DMS 273 (cell line): ENCODE data around the gene NFYC.

Experiments used
- DNase-seq: peaks from one replicate; lab custom pipeline; 2025; ENCODE audit not compliant: unreplicated experiment; lab: John Stamatoyannopoulos, UW

NFYC gene

DNA sequence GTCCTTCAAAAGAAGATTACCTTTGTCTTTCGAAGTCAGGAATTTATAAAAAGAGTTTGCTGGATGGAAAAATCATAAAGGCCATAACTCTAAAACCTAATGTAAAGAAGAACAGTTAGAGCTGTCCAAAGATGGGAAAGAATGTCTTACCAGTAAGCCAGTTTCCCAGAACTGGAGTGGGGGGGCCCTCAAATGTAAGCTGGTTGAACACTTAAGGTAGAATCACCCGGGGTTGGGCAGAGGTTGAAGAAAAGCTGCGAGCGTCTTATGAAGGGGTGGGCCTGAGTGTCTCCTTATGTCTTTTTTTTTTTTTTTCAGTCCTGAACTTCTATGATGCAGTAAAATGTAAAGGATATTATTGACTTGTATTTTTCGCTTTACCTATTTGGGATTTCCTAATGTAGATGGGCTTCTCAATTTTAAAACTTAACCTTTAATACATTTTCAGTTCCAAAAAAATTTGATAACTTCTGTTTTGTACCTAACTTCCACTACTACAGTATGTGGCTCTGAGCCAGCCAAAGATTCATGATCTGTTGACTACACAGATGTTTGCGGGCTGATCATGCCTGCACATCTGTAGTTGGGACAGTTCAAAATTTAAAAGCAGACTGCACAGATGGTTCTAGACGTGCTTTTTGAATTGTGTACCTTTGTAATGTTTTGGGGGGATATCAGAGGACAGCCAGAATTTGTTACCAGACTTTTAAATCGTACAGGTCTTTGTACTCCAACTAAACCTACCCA is 43.6 kb downstream of the NFYC start:
- peak; percentile 91 for DNase-seq

DNA sequence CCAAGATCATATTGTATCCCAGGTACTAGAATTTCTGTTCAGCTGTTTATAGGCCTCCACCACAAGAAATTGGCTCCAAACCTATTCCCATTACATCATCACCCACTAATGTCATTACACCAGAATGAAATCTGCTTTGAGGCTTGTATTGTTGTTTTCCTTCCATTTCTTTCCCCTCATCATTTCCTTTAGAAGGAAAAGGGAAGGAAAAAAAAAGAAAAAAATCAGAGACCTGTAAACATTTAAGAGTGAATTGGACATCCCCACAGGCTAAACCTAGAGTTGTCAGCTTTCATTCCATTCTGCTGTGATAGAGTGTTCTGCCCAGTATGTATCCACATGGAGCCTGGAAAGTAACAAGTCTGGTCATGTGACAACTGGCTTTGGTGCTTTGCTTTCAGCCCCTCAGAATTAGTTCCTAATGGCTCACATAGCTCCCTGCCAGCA is 44.6 kb downstream of the NFYC start:
- DNase-seq = peak; percentile 98

GRCh38 chr1:40738831-40739230 is 47.3 kb downstream of the NFYC start:
- DNase-seq = no peak

DNA sequence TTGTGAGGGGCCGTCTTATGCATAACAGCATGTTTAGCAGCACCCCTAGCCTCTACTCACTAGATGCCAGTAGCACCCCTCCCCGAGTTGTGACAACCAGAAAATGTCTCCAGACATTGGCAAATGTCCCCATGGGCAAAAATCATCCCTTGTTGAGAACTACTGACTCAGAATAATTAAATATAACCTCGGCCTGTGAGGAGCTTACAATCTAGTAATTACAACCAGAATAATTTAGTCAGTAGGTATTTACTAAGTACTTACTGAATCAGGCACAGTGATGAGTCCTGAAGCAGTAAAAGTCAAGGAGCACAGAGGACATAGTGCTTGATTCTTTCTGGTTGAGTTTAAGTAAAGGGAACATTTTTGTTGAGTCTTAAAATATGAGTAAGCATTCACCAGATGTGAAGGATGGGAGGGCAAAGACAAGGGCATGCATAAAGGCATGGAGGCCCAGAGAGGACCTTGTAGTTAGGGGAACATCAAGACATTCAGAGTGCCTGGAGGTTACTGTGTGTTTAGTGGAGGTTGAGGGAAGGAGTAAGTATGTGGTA is 48.0 kb downstream of the NFYC start:
- no peak for DNase-seq

GRCh38 chr1:40740039-40740996 is 48.8 kb downstream of the NFYC start:
- DNase-seq = no peak

GRCh38 chr1:40740997-40741736 is 49.7 kb downstream of the NFYC start:
- no peak for DNase-seq

- DNase-seq = no peak
Observed at GRCh38 chr1:40742363-40743061, 51.0 kb downstream of the NFYC start.

- no peak for DNase-seq
Observed at GRCh38 chr1:40743452-40743851, 51.9 kb downstream of the NFYC start.

GRCh38 chr1:40743860-40744259 is 52.4 kb downstream of the NFYC start:
- DNase-seq = no peak

DNA sequence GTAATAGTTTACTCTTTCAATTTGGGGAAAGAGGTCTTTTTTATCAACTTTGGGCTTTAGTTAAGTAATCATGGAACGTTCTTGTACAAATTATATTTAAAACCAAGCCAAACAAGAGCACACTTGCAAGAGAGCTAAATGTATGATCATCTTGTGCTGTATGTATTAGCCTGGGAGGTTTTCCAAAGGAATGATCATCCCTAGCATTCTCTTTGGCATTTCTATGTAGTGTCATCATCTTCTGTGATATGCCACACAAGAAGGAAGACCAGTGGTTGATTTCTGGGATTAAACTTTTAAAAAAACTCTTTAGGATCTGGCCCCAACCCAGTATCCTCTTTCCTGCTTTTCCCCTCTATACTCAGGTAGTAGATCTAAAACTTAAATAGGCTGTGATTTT is 53.7 kb downstream of the NFYC start:
- DNase-seq = no peak

GRCh38 chr1:40746344-40747090 is 55.0 kb downstream of the NFYC start:
- DNase-seq = no peak

DNA sequence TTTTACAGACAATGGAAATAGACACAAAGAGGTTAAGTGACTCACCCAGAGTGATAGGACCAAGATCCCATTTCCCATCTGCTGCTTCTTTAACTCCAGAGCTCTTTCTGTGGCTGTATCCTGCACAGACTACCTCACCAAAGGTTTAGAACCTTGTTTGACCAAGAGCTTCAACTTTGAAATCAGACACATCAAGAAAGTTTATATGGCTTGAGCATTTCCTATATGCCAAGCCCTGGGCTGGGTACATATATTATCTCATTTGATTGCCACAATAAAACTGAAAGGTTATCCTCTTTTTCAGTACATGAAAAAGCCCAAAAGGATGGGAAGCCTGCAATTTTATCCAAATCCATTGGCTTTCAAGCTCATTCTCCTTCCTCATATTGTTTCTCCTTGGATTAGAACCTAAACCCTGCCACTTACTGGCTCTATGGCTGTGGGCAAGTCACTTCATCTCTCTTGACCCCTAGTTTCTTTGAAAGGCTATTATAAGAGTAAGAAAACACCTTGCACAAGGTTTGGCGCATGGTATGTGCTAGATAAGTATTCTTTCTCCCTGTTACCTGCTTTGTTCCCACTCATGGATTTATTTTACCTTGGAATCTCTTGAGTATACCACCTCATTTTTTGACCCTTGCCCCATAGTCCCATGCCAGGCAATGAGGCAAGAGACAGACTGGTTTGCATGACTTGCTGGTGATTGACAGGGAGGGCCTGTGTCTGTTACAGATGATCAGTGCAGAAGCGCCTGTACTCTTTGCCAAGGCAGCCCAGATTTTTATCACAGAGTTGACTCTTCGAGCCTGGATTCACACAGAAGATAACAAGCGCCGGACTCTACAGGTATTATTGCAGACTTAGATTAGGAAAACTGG is 57.6 kb downstream of the NFYC start:
- DNase-seq = no peak

GRCh38 chr1:40749817-40750216 is 58.3 kb downstream of the NFYC start:
- no peak for DNase-seq

DNA sequence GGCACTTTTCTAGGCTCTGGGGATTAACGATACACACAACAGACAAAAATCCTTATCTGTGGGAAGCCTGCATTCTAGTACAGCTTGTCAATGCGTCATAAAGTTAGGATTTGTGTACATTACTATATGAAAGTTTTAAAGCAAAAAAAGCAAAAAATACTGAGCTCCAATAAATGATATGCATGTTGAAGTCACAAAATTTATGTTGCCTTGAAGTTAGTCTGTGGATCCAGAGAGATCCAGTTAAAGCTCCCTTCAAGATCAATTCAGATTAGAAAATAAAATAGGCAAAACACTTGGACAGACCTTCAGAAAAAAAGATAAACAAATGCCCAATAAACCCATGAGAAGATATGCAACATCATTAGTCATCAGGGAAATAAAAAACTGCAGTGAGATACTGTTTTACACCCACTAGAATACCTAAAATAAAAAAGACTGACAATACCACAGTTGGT is 59.0 kb downstream of the NFYC start:
- no peak for DNase-seq

- DNase-seq = no peak
Observed at GRCh38 chr1:40751802-40752201, 60.3 kb downstream of the NFYC start.

DNA sequence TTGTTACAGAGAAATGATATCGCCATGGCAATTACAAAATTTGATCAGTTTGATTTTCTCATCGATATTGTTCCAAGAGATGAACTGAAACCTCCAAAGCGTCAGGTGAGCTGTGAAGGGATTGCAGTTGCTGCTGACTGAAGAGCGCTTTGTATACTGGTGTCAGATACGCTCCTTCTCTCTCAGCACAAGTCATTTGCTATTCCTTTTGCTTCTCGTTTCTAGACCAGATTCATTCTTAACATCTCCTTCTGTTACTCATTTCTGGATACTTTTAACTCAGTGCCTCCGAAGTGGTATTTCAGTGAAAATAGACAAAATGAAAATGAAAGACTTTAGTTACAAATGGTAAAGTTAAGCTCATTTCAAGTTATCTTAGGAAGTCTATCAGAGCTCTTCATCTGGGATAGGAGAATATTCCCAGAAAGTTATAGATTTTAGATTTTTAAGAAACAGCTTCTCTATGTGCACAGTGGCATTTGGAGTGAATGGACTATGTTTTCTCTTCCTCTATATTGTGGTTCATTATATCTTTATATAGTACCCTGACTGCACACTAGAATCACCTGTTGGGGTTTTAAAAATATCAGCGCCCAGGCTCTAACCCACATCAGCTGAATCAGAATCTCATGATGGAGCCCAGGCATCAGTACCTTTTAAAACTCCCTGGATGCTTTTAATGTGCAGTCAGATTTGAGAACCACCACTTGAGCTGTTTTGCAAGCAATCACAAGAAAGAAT is 61.8 kb downstream of the NFYC start:
- no peak for DNase-seq

DNA sequence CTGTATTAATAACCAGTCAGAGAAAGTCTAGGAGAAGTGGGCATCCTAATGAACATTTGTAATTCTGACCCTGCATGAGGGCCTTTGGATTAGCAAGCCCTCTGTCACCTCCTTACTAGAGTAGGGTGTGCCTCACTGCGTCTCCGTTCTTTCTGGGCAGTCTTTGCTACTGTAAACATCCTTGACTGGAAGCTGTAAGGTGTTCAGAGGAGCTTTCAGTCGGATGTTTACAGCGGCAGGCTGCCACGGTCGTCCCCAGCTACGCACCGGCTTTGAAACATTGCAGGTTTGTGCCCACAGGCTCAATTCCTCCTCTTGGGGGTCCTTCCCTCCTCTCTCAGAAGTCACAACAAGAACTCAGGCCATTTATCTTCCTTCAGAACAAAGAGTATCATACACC is 62.7 kb downstream of the NFYC start:
- no peak for DNase-seq

- DNase-seq = no peak
Observed at GRCh38 chr1:40755067-40755466, 63.6 kb downstream of the NFYC start.
